A673 (cell line): ENCODE data around the gene PCDHGB4. TPM values are rescaled to one million over a fixed set of nuclear protein-coding genes. Genes with fewer than 3 reads are reported as not detected.

ENCODE experiments used
- BruUV-seq: library from RNA; stranded (reverse); fragments of 400-500 nt; replicated peaks from 2 replicates; lab custom pipeline; 2021; lab: Mats Ljungman, UMichigan
- CTCF ChIA-PET: fragments of 300-600 bp; sonication (Branson Sonifier 250); formaldehyde crosslinking; loops from one replicate; lab custom pipeline; 2022; ENCODE audit warnings: antibody characterized with exemption; lab: Charles Lee
- POLR2A ChIA-PET: fragments of 300-600 bp; sonication (Branson Sonifier 250); formaldehyde crosslinking; loops from one replicate; lab custom pipeline; 2022; ENCODE audit warnings: antibody characterized with exemption; ENCODE audit not compliant: low non-redundant PET; lab: Charles Lee
- DNase-seq: peaks from one replicate; pipeline ENCODE4 v3.0.0-alpha.2; 2015; ENCODE audit warnings: low spot score
- H3K27ac ChIP-seq: fragments of 200-600 bp; sonication (generic); 2 replicates; pipeline ENCODE4 v1.5.1; 2016; ENCODE audit warnings: mixed run types, low read depth, mild to moderate bottlenecking, mixed read lengths, antibody characterized with exemption, low read length; ENCODE audit not compliant: poor library complexity, severe bottlenecking
- H3K27me3 ChIP-seq: fragments of 200-600 bp; sonication (generic); replicated peaks from 2 replicates; pipeline ENCODE4 v1.6.1; 2017; ENCODE audit warnings: mixed run types, low read depth, mild to moderate bottlenecking, mixed read lengths, antibody characterized with exemption, low read length; ENCODE audit not compliant: insufficient read depth, poor library complexity
- H3K36me3 ChIP-seq: fragments of 200-600 bp; sonication (generic); 2 replicates; pipeline ENCODE4 v1.6.1; 2016; ENCODE audit warnings: mixed run types, mild to moderate bottlenecking, mixed read lengths, antibody characterized with exemption, low read length; ENCODE audit not compliant: insufficient read depth, poor library complexity, severe bottlenecking
- H3K4me1 ChIP-seq: fragments of 200-600 bp; sonication (generic); 2 replicates; pipeline ENCODE4 v1.6.1; 2017; ENCODE audit warnings: mixed run types, mild to moderate bottlenecking, mixed read lengths, antibody characterized with exemption, low read length; ENCODE audit not compliant: insufficient read depth, poor library complexity, severe bottlenecking
- H3K4me3 ChIP-seq: fragments of 200-600 bp; sonication (generic); 2 replicates; pipeline ENCODE4 v1.5.1; 2016; ENCODE audit warnings: low read depth, mixed run types, mild to moderate bottlenecking, mixed read lengths, low read length; ENCODE audit not compliant: poor library complexity, severe bottlenecking
- H3K9me3 ChIP-seq: fragments of 200-600 bp; sonication (generic); 2 replicates; pipeline ENCODE4 v1.6.1; 2016; ENCODE audit warnings: mixed run types, low read depth, mild to moderate bottlenecking, mixed read lengths, antibody characterized with exemption, low read length; ENCODE audit not compliant: poor library complexity, severe bottlenecking
- EZH2 ChIP-seq: fragments of 200-600 bp; sonication (generic); IDR thresholded peaks from 2 replicates; pipeline ENCODE4 v1.6.1; 2017; ENCODE audit warnings: borderline replicate concordance, low read depth, mild to moderate bottlenecking, mixed read lengths, antibody characterized with exemption, low read length; ENCODE audit not compliant: poor library complexity, severe bottlenecking
- intact Hi-C: fragments of 100-400 bp; cut with micrococcal nuclease; formaldehyde crosslinking; loops from one replicate; pipeline ENCODE4 v1.10.0; 2022; ENCODE audit not compliant: unreplicated experiment
- total RNA-seq: library from RNA; stranded (reverse); gene quantifications from 2 replicates; pipeline ENCODE4 v1.2.3, GENCODE V29; 2021
- TF ChIP-seq, protein P1 (sequence below): fragments of 300-800, 200-600 bp; sonication (generic); conservative IDR thresholded peaks from 2 replicates; pipeline ENCODE4 v1.5.1; 2017; ENCODE audit warnings: low read depth, mild to moderate bottlenecking, antibody characterized with exemption, low read length, moderate library complexity, mixed read lengths

Gene PCDHGB4
- total RNA-seq, 1 experiment from 2014 or later = 2.5 TPM

DNA sequence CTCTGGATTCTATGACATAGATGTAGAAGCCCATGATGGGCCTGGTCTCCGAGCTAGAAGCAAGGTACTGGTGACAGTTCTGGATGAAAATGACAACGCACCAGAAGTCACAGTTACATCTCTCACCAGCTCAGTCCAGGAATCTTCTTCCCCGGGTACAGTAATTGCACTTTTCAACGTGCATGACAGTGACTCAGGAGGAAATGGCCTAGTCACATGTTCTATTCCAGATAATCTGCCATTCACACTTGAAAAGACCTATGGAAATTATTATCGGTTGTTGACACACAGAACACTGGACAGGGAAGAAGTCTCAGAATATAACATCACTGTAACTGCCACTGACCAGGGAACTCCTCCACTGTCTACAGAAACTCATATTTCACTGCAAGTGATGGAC lies 31.4 kb upstream of the PCDHGB4 start:
- TF ChIP-seq, protein P1, sequence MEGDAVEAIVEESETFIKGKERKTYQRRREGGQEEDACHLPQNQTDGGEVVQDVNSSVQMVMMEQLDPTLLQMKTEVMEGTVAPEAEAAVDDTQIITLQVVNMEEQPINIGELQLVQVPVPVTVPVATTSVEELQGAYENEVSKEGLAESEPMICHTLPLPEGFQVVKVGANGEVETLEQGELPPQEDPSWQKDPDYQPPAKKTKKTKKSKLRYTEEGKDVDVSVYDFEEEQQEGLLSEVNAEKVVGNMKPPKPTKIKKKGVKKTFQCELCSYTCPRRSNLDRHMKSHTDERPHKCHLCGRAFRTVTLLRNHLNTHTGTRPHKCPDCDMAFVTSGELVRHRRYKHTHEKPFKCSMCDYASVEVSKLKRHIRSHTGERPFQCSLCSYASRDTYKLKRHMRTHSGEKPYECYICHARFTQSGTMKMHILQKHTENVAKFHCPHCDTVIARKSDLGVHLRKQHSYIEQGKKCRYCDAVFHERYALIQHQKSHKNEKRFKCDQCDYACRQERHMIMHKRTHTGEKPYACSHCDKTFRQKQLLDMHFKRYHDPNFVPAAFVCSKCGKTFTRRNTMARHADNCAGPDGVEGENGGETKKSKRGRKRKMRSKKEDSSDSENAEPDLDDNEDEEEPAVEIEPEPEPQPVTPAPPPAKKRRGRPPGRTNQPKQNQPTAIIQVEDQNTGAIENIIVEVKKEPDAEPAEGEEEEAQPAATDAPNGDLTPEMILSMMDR = no peak
- no peak for TF ChIP-seq EZH2
- Histone ChIP-seq H3K9me3 (peaks cover 47% of the 10 kb centered on the region), H3K36me3 (no peaks in the 10 kb centered on the region), H3K4me1 (no peaks in the 10 kb centered on the region), H3K27ac (no peak overlapping the region), H3K27me3 (no peaks in the 10 kb centered on the region), H3K4me3 (no peak overlapping the region)
- no peak for DNase-seq
- BruUV-seq = no TSS peak
- POLR2A ChIA-PET = no interaction called here
- CTCF ChIA-PET = no interaction called here
- intact Hi-C loops = no loop called here

DNA sequence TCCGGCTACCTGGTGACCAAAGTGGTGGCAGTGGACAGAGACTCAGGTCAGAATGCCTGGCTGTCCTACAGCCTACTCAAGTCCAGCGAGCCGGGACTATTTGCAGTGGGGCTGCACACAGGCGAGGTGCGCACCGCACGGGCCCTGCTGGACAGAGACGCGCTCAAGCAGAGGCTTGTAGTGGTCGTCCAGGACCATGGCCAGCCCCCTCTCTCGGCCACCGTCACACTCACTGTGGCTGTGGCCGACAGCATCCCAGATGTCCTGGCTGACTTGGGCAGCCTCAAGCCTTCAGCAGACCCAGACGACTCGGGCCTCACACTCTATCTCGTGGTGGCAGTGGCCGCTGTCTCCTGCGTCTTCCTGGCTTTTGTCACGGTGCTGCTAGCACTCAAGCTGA lies 30.5 kb upstream of the PCDHGB4 start:
- TF ChIP-seq, protein P1 = no peak
- TF ChIP-seq EZH2 = no peak
- peaks cover 45% of the 10 kb centered on the region for H3K9me3 ChIP-seq
- no peaks in the 10 kb centered on the region for H3K4me1 ChIP-seq
- intact Hi-C loops = no loop called here
- no TSS peak for BruUV-seq
- no peak overlapping the region for H3K27ac ChIP-seq
- no peak overlapping the region for H3K4me3 ChIP-seq
- H3K27me3 ChIP-seq = no peaks in the 10 kb centered on the region
- DNase-seq = no peak
- ChIA-PET POLR2A (no interaction called here), CTCF (no interaction called here)
- H3K36me3 ChIP-seq = no peaks in the 10 kb centered on the region

DNA sequence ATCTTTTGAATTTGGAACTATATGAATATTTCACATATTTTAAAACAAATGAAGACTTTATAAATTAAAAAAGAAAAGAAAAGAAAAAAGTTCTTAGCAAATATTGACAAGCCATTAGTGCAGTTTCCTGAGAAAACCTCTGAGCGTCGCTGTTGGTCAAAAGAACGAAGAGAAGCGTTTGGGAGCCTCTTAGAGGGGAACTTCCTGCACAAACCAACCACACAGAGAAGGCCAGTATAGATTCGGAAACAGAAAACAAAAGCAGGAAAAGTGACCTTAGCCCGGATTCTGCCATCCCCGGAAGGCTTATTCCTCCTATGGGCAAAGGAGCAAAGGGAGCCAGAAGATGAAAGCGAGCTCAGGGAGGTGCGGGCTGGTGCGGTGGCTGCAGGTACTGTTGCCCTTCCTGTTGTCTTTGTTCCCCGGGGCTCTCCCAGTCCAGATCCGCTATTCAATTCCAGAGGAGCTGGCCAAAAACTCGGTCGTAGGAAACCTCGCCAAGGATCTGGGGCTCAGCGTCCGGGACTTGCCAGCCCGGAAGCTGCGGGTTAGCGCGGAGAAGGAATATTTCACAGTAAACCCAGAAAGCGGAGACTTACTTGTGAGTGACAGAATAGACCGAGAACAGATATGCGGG lies 27.6 kb upstream of the PCDHGB4 start, which contains the start of gene PCDHGB2:
PCDHGB2 (plus strand) TSS at position 205 of the 637 bp plus-strand sequence; CDS start at position 347, 142 bp downstream.
- intact Hi-C loops = no loop called here
- Histone ChIP-seq H3K4me3 (no peak within 1 kb of the TSS), H3K27ac (no peak within 1 kb of the TSS), H3K9me3 (peaks cover 47% of the 10 kb centered on the region), H3K27me3 (no peaks in the 10 kb centered on the region), H3K36me3 (no peaks in the 10 kb centered on the region), H3K4me1 (no peaks in the 10 kb centered on the region)
- TSS peak; percentile 55 for BruUV-seq
- ChIA-PET POLR2A (no interaction called here), CTCF (interaction anchor here (1.1 kb wide), 1 partner anchor 39 kb away, joined by 3 read pairs; the partner anchor contains the start of gene TAF7)
- no peak for TF ChIP-seq EZH2
- TF ChIP-seq, protein P1 = peak; percentile 59
- DNase-seq = peak; percentile 67
